ENCODE measurements around the gene TASP1. TPM values are rescaled to one million over a fixed set of nuclear protein-coding genes. Genes with fewer than 3 reads are reported as not detected.

Gene TASP1
- total RNA-seq, 6 experiments from 2014 or later: 5.2 to 6.4 (median 6.0) TPM

GRCh38 chr20:13586133-13586532, 52.6 kb downstream of the TASP1 start:
- Mint-ChIP-seq H3K4me1 (ENCODE audit: low read depth) (no peaks in the 10 kb centered on the region; the same call in 1 of the 2 replicates), H3K9me3 (no peaks in the 10 kb centered on the region), H3K27ac (no peak overlapping the region), H3K4me3 (no peak overlapping the region), H3K36me3 (ENCODE audit: low read depth) (peaks cover 9% of the 10 kb centered on the region), H3K27me3 (ENCODE audit: insufficient read depth) (no peaks in the 10 kb centered on the region)
- TF ChIP-seq CTCF (IDR thresholded peaks at IDR 0.05): no peak
- DNase-seq: no peak

- H3K36me3 Mint-ChIP-seq (ENCODE audit: low read depth): peaks cover 17% of the 10 kb centered on the region
- no peaks in the 10 kb centered on the region for H3K9me3 Mint-ChIP-seq
- H3K27me3 Mint-ChIP-seq (ENCODE audit: insufficient read depth): no peaks in the 10 kb centered on the region
- no peaks in the 10 kb centered on the region; the same call in 1 of the 2 replicates for H3K4me1 Mint-ChIP-seq (ENCODE audit: low read depth)
- no peak for DNase-seq
- TF ChIP-seq CTCF (IDR thresholded peaks at IDR 0.05): no peak
- no peak overlapping the region for H3K27ac Mint-ChIP-seq
- no peak overlapping the region for H3K4me3 Mint-ChIP-seq
Observed at GRCh38 chr20:13581451-13581850, 57.3 kb downstream of the TASP1 start.

- Mint-ChIP-seq H3K27me3 (ENCODE audit: insufficient read depth) (no peaks in the 10 kb centered on the region), H3K27ac (no peak overlapping the region), H3K9me3 (no peaks in the 10 kb centered on the region), H3K36me3 (ENCODE audit: low read depth) (peaks cover 15% of the 10 kb centered on the region), H3K4me1 (ENCODE audit: low read depth) (no peaks in the 10 kb centered on the region; the same call in 1 of the 2 replicates), H3K4me3 (no peak overlapping the region)
- DNase-seq: no peak
- TF ChIP-seq CTCF (IDR thresholded peaks at IDR 0.05): no peak
Observed at GRCh38 chr20:13580707-13581106, 58.0 kb downstream of the TASP1 start.

- no peak overlapping the region for H3K27ac Mint-ChIP-seq
- no peaks in the 10 kb centered on the region for H3K4me1 Mint-ChIP-seq (ENCODE audit: low read depth)
- H3K4me3 Mint-ChIP-seq: no peak overlapping the region
- no peak for DNase-seq
- no peaks in the 10 kb centered on the region for H3K27me3 Mint-ChIP-seq (ENCODE audit: insufficient read depth)
- TF ChIP-seq CTCF (IDR thresholded peaks at IDR 0.05): no peak
- peaks cover 15% of the 10 kb centered on the region; the same call in 1 of the 2 replicates for H3K36me3 Mint-ChIP-seq (ENCODE audit: low read depth)
- no peaks in the 10 kb centered on the region for H3K9me3 Mint-ChIP-seq
Observed at GRCh38 chr20:13574071-13574470, 64.7 kb downstream of the TASP1 start.

- Mint-ChIP-seq H3K27me3 (ENCODE audit: insufficient read depth) (no peaks in the 10 kb centered on the region), H3K4me3 (no peak overlapping the region), H3K36me3 (ENCODE audit: low read depth) (peaks cover 14% of the 10 kb centered on the region), H3K27ac (no peak overlapping the region), H3K4me1 (ENCODE audit: low read depth) (no peaks in the 10 kb centered on the region), H3K9me3 (no peaks in the 10 kb centered on the region)
- TF ChIP-seq CTCF (IDR thresholded peaks at IDR 0.05): no peak
- no peak for DNase-seq
Observed at GRCh38 chr20:13571662-13572061, 67.1 kb downstream of the TASP1 start.

GRCh38 chr20:13567663-13568062, 71.1 kb downstream of the TASP1 start:
- peaks cover 5% of the 10 kb centered on the region for H3K36me3 Mint-ChIP-seq (ENCODE audit: low read depth)
- DNase-seq: no peak
- no peak overlapping the region for H3K4me3 Mint-ChIP-seq
- no peak overlapping the region for H3K27ac Mint-ChIP-seq
- H3K9me3 Mint-ChIP-seq: no peaks in the 10 kb centered on the region
- no peaks in the 10 kb centered on the region for H3K4me1 Mint-ChIP-seq (ENCODE audit: low read depth)
- TF ChIP-seq CTCF (IDR thresholded peaks at IDR 0.05): no peak
- no peaks in the 10 kb centered on the region for H3K27me3 Mint-ChIP-seq (ENCODE audit: insufficient read depth)
